Mesothelial cell of epicardium (in vitro differentiated cells): ENCODE results near the gene BHMT. TPM values are rescaled to one million over a fixed set of nuclear protein-coding genes. Genes with fewer than 3 reads are reported as not detected.

ENCODE experiments used
- DNase-seq, 2 experiments: peaks; one replicate each; pipeline ENCODE4 v3.0.0; 2021; ENCODE audit warnings: low spot score in 2 of 2; ENCODE audit not compliant: unreplicated experiment in 2 of 2
- H3K27ac Mint-ChIP-seq: 2 replicates; pipeline ENCODE4 v1.8.0; 2021; ENCODE audit warnings: mixed read lengths
- H3K27me3 Mint-ChIP-seq: 2 replicates; pipeline ENCODE4 v1.8.0; 2021; ENCODE audit warnings: low read depth, mixed read lengths
- H3K36me3 Mint-ChIP-seq: 2 replicates; pipeline ENCODE4 v1.8.0; 2021; ENCODE audit warnings: mixed read lengths
- H3K4me1 Mint-ChIP-seq: 2 replicates; pipeline ENCODE4 v1.8.0; 2021; ENCODE audit warnings: mixed read lengths
- H3K4me3 Mint-ChIP-seq: 2 replicates; pipeline ENCODE4 v1.8.0; 2021; ENCODE audit warnings: mild to moderate bottlenecking, moderate library complexity, mixed read lengths
- H3K9me3 Mint-ChIP-seq: 2 replicates; pipeline ENCODE4 v1.8.0; 2021; ENCODE audit warnings: mixed read lengths
- total RNA-seq: library from RNA; stranded (reverse); gene quantifications from 3 replicates; pipeline ENCODE4 v1.2.1, GENCODE V29; 2021
- TF ChIP-seq, protein P1 (sequence below): fragments of 200-600 bp; sonication (generic); IDR thresholded peaks from one replicate; pipeline ENCODE4 v1.5.0; 2021; ENCODE audit warnings: antibody characterized with exemption; ENCODE audit not compliant: unreplicated experiment

BHMT gene
- total RNA-seq, 1 donor from 2014 or later: not detected

DNA sequence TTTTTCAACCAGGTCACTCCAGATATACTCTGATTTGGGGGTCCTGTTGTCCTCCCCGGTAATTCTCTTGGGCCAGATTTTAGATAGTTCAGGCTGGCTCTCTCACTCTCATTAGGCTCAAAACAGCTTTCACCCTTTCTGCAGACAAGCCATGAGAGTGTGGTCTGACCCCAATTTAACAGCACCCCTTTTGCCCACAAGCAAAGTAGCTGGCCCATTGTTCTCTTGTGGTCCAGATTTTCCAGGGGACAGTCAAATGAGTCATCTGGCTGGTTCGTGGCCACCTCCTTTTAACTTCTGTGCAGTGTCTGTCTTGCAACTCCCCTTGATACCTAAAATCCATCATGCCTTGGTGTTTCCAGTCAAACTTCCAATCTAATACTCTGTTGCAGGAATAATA is 25.5 kb upstream of the BHMT start:
- Mint-ChIP-seq H3K4me1 (no peaks in the 10 kb centered on the region), H3K4me3 (no peak overlapping the region), H3K27ac (no peak overlapping the region), H3K27me3 (no peaks in the 10 kb centered on the region), H3K9me3 (no peaks in the 10 kb centered on the region), H3K36me3 (no peaks in the 10 kb centered on the region)
- TF ChIP-seq, protein P1, sequence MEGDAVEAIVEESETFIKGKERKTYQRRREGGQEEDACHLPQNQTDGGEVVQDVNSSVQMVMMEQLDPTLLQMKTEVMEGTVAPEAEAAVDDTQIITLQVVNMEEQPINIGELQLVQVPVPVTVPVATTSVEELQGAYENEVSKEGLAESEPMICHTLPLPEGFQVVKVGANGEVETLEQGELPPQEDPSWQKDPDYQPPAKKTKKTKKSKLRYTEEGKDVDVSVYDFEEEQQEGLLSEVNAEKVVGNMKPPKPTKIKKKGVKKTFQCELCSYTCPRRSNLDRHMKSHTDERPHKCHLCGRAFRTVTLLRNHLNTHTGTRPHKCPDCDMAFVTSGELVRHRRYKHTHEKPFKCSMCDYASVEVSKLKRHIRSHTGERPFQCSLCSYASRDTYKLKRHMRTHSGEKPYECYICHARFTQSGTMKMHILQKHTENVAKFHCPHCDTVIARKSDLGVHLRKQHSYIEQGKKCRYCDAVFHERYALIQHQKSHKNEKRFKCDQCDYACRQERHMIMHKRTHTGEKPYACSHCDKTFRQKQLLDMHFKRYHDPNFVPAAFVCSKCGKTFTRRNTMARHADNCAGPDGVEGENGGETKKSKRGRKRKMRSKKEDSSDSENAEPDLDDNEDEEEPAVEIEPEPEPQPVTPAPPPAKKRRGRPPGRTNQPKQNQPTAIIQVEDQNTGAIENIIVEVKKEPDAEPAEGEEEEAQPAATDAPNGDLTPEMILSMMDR: no peak
- DNase-seq: no peak

- Mint-ChIP-seq H3K4me1 (no peaks in the 10 kb centered on the region), H3K4me3 (no peak overlapping the region), H3K9me3 (no peaks in the 10 kb centered on the region), H3K27ac (no peak overlapping the region), H3K27me3 (no peaks in the 10 kb centered on the region), H3K36me3 (no peaks in the 10 kb centered on the region)
- no peak for DNase-seq
- TF ChIP-seq, protein P1: no peak
These were observed 23.1 kb upstream of the BHMT start for GRCh38 chr5:79088507-79088906.

GRCh38 chr5:79091064-79091463 is 20.5 kb upstream of the BHMT start:
- Mint-ChIP-seq H3K27me3 (no peaks in the 10 kb centered on the region), H3K4me1 (peaks cover 6% of the 10 kb centered on the region), H3K27ac (no peak overlapping the region), H3K9me3 (no peaks in the 10 kb centered on the region), H3K36me3 (peaks cover 2% of the 10 kb centered on the region), H3K4me3 (no peak overlapping the region)
- TF ChIP-seq, protein P1: no peak
- DNase-seq: no peak

DNA sequence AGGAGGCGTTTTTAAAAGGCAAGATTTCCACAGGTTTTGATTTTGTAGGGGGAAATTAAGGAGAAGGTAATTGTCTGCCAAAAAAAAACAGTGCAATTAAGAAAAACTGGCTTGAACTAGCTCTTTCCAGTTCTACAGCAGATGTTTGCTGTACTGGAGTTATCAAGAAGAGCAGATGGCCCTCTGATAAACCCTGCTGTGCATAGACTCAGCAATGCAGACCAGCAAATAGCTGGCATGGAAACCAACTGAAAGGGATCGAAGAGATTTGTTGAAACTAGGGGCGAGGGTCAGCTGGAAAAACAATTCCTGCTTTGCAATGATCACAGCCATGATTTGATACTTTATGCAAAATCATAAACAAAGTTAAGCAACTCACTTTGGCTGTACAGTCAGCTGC is 17.8 kb upstream of the BHMT start:
- TF ChIP-seq, protein P1: no peak

GRCh38 chr5:79105868-79106267 is 5.7 kb upstream of the BHMT start:
- DNase-seq: no peak
- no peak overlapping the region for H3K27ac Mint-ChIP-seq
- peaks cover 7% of the 10 kb centered on the region for H3K4me1 Mint-ChIP-seq
- H3K36me3 Mint-ChIP-seq: no peaks in the 10 kb centered on the region
- no peak overlapping the region for H3K4me3 Mint-ChIP-seq
- H3K9me3 Mint-ChIP-seq: peaks cover 6% of the 10 kb centered on the region
- TF ChIP-seq, protein P1: peak; percentile 13
- H3K27me3 Mint-ChIP-seq: peaks cover 51% of the 10 kb centered on the region

More for the DNA sequence above, 17.8 kb upstream of the BHMT start:
- Mint-ChIP-seq H3K27me3 (no peaks in the 10 kb centered on the region), H3K4me1 (peaks cover 6% of the 10 kb centered on the region), H3K36me3 (peaks cover 2% of the 10 kb centered on the region), H3K27ac (no peak overlapping the region), H3K4me3 (no peak overlapping the region), H3K9me3 (no peaks in the 10 kb centered on the region)
- no peak for DNase-seq
